ENCODE results near the gene CHMP6. TPM values are rescaled to one million over a fixed set of nuclear protein-coding genes. Genes with fewer than 3 reads are reported as not detected.

The CHMP6 gene
- total and polyA plus RNA-seq, 11 donors, result 17.9 to 35.5 (median 19.6) TPM

DNA sequence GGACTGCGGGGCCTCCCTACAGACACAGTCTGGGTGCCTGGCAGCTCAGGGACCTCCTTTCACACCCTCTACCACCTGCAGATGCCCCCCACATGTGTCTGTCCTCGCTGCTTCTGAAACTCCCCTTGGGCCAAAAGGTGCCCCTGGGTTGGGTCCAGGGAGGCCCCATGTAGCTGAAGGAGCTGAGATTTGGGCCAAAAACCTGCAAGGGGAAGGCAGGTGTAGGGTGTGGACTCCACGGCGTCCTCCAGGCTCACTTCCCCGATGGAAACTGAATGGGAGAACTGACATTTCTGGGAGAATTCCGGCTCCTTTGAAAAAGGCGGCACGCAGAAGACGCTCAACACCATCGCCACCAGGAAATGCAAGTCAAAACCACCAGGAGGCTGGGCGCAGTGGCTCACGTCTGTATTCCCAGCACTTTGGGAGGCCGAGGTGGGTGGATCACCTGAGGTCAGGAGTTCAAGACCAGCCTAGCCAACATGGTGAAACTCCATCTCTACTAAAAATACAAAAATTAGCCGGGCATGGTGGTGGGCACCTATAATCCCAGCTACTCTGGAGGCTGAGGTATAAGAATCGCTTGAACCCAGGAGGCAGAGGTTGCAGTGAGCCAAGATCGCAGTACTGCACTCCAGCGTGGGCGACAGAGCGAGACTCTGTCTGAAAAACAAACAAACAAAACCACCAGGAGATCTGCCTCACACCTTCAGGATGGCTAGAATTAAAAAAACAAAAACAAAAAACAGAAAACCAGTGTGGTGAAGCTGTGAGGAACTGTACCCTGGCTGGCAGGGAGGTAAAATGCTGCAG is 30.1 kb downstream of the CHMP6 start:
- Histone ChIP-seq H3K9me3 (peaks cover 0 to 2% (median 0%) of the 10 kb centered on the region in 12 donors), H3K27me3 (peaks cover 0 to 12% (median 0%) of the 10 kb centered on the region in 9 donors), H3K36me3 (no peaks in the 10 kb centered on the region), H3K27ac (peak overlapping the region in 7 of 12 donors; percentile 29 to 82 (median 71)), H3K4me1 (peaks cover 0 to 41% (median 24%) of the 10 kb centered on the region in 12 donors), H3K4me3 (no peak overlapping the region)
- 82 to 89% (median 83%) methylated on average over 18 to 19 of the region's 19 CpGs for WGBS, 4 donors
- intact Hi-C loops (cut with DNase I), result loop anchor here in 4 of 10 donors (1.0 to 5.0 kb wide), 4 partner anchors 76 to 81 kb away; no protein-coding TSS in a partner anchor
- TF ChIP-seq, protein P1, sequence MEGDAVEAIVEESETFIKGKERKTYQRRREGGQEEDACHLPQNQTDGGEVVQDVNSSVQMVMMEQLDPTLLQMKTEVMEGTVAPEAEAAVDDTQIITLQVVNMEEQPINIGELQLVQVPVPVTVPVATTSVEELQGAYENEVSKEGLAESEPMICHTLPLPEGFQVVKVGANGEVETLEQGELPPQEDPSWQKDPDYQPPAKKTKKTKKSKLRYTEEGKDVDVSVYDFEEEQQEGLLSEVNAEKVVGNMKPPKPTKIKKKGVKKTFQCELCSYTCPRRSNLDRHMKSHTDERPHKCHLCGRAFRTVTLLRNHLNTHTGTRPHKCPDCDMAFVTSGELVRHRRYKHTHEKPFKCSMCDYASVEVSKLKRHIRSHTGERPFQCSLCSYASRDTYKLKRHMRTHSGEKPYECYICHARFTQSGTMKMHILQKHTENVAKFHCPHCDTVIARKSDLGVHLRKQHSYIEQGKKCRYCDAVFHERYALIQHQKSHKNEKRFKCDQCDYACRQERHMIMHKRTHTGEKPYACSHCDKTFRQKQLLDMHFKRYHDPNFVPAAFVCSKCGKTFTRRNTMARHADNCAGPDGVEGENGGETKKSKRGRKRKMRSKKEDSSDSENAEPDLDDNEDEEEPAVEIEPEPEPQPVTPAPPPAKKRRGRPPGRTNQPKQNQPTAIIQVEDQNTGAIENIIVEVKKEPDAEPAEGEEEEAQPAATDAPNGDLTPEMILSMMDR (IDR thresholded peaks at IDR 0.05), result no peak
- TF ChIP-seq POLR2A (IDR thresholded peaks at IDR 0.05), result no peak
- ATAC-seq (peak in 1 of 4 donors; percentile 2), DNase-seq (peak in 1 of 5 donors; percentile 13)

DNA sequence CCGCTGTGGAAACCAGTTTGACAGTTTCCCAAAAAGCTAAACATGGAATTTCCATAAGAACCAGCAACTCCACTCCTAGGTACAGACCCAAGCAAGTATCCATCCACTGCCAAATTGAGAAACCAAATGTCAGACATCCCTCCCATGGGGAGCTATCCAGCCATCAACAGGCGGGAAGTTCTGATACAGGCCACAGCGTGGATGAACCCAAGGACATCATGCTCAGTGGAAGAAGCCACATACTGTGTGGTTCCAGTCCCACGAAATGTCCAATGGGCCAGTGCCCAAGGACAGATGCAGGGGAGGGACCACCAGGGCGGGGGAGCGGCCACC is 30.7 kb downstream of the CHMP6 start:
- Histone ChIP-seq H3K27me3 (peaks cover 0 to 18% (median under 1%) of the 10 kb centered on the region in 9 donors), H3K36me3 (no peaks in the 10 kb centered on the region), H3K4me1 (peaks cover 0 to 41% (median 24%) of the 10 kb centered on the region in 12 donors), H3K9me3 (no peaks in the 10 kb centered on the region), H3K27ac (no peak overlapping the region), H3K4me3 (no peak overlapping the region)
- ATAC-seq (no peak), DNase-seq (peak in 1 of 5 donors; percentile 10)
- TF ChIP-seq, protein P1 (IDR thresholded peaks at IDR 0.05), result no peak
- TF ChIP-seq POLR2A (IDR thresholded peaks at IDR 0.05), result no peak
- 63 to 81% (median 75%) methylated on average over 2 to 6 of the region's 6 CpGs for WGBS, 4 donors
- intact Hi-C loops (cut with DNase I), result loop anchor here in 4 of 10 donors (1.0 to 5.0 kb wide), 4 partner anchors 75 to 80 kb away; no protein-coding TSS in a partner anchor

DNA sequence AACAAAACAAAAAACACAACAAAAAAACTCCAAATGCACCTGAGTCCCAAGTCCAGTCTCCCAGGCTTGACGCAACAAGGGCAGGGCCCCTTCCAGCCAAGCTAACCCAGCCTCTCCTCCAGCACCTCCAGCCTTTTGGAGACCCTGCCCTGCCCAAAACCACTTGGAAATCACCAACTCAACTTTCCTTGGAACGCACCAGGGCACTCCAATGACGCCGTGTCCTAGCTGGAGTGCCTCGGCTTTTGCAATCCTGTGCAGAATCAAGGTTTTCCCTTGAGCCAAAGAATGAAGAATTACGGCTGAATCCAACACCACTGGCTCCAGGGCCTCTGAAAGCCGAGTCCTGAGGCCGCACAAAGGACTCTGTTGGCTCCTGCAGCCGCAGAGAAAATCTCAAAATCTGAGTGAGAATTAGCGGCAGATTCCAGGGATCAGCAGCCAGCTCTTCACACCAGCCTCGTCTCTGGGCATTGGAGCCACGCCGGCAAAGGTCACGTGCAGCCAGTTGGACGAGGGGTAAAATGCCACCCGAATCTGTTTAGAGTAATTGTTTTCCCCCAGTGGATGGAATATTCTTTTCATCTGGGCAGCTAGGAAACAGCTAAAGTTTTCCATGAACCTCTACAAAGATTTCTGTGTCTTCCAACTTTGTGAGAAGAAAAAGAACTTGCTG is 33.6 kb downstream of the CHMP6 start:
- peaks cover 0 to 29% (median 14%) of the 10 kb centered on the region in 12 donors for H3K4me1 ChIP-seq
- H3K9me3 ChIP-seq, result no peaks in the 10 kb centered on the region
- H3K4me3 ChIP-seq, result no peak overlapping the region
- DNase-seq (peak in 1 of 5 donors; percentile 18), ATAC-seq (no peak)
- TF ChIP-seq, protein P1 (IDR thresholded peaks at IDR 0.05), result no peak
- TF ChIP-seq POLR2A (IDR thresholded peaks at IDR 0.05), result no peak
- H3K27ac ChIP-seq, result peak overlapping the region in 1 of 12 donors; percentile 44
- 83 to 88% (median 88%) methylated on average over 16 of the region's 16 CpGs for WGBS, 4 donors
- H3K36me3 ChIP-seq, result no peaks in the 10 kb centered on the region
- H3K27me3 ChIP-seq, result peaks cover 0 to 33% (median 7%) of the 10 kb centered on the region in 9 donors
- intact Hi-C loops (cut with DNase I), result loop anchor here in 5 of 10 donors (1.0 to 5.0 kb wide), 4 partner anchors 72 to 76 kb away; no protein-coding TSS in a partner anchor

DNA sequence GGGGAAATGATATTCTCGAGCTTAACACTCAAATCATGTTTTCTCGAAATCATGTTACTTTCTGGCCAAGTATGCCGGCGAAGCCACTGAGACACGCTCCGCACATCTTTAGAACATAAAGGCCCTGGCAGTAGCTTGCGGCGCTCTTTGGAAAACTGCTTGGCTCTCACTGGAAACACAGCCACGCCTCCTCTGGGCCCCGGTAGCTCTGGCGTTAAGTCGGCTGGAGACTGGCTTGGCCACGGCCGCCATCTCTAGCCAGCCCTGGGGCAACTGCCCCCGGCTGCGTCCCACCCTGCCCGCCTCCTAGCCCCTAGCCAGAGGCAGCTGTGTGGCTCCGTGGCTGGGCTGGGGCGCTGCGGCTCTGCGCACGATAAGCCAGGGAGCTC is 34.1 kb downstream of the CHMP6 start:
- no peaks in the 10 kb centered on the region for H3K9me3 ChIP-seq
- intact Hi-C loops (cut with DNase I), result loop anchor here in 5 of 10 donors (1.0 to 5.0 kb wide), 4 partner anchors 71 to 75 kb away; no protein-coding TSS in a partner anchor
- ATAC-seq (no peak), DNase-seq (peak in 1 of 5 donors; percentile 15)
- peaks cover 0 to 27% (median 13%) of the 10 kb centered on the region in 12 donors for H3K4me1 ChIP-seq
- H3K27me3 ChIP-seq, result peaks cover 0 to 33% (median 7%) of the 10 kb centered on the region in 9 donors
- no peak for TF ChIP-seq POLR2A (IDR thresholded peaks at IDR 0.05)
- TF ChIP-seq, protein P1 (IDR thresholded peaks at IDR 0.05), result no peak
- 87 to 91% (median 90%) methylated on average over 22 of the region's 22 CpGs for WGBS, 4 donors
- H3K27ac ChIP-seq, result peak overlapping the region in 1 of 12 donors; percentile 44
- no peak overlapping the region for H3K4me3 ChIP-seq
- H3K36me3 ChIP-seq, result no peaks in the 10 kb centered on the region
